ENCODE results near the gene TAS1R2. TPM values are rescaled to one million over a fixed set of nuclear protein-coding genes. Genes with fewer than 3 reads are reported as not detected.

Gene TAS1R2
- not detected in 5 replicates for total RNA-seq (2022; extraction: Qiagen RNA extraction)

DNA sequence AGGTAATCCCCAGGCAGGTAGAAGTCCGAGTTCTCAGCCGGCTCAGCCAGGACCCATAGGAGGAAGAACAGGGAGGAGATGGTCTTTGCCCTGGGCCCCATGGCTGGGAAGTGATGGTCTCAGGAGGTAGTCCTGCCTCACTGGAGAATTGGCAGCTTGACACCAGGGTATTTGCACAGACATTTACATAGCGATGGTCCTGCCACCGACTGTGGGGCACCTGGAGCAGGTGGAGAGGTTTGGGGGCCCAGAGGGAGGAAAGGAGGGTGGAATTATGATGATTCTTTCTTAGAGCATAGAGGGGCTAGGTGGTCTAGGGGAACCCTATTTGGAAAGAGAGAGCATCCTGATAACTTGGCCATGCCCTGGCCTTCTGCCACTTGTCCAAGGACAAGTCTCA is at the start of gene TAS1R2:
TSS of gene TAS1R2 (minus strand) at position 101 of the 400 bp plus-strand sequence. CDS start at position 101, 0 bp downstream.

DNA sequence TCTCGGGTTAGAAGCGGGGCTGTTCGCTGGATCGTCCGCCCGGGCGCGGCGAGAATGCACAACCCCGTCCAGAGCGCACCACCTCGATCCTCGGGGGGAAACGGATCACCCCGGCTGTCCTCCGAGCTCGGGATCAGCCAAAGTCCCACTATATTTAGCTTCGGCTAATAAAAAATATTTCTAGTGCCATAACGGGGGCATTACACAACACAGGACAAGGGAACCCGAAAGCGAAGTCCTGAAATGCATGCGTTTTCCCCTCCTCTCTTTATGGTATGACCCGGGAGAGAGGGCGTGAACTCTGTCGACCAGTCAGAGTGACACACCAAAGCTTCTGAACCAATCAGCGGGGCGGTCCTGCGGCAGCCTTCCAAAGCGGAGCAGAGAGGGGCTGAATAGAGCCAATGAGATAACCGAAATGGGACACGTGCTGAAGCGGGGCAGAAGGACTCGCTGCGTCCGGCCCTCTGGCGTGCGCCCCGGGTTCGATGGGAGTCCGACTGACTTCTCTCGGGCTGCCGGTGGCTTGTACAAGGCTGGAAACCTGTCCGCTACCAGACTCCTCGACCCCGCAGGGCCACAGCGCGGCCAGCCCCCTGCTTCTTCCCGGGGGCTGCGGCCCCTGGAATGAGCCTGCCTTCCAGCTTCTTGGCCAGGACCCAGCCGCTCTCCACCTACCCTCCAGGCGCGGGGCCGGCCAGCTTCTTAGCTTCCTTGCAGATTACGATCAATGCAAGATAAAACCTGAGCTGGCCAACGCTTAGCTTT is 43.2 kb upstream of the TAS1R2 start, which contains the start of gene ALDH4A1:
TSS of gene ALDH4A1 (minus strand) at position 33 of the 768 bp plus-strand sequence. CDS start at position 1, 32 bp downstream.

Other genes starting within 250 kb of the TAS1R2 start
- 0.57 to 1.1 TPM (median 0.74 TPM) in 5 replicates for gene PAX7, start 228.8 kb downstream of the TAS1R2 start, total RNA-seq (2022; extraction: Qiagen RNA extraction)
- gene ALDH4A1, start 42.9 kb upstream of the TAS1R2 start, total RNA-seq (2022; extraction: Qiagen RNA extraction) = 10.9 to 15.2 TPM (median 14.3 TPM) in 5 replicates
- 5.9 to 11.9 TPM (median 9.2 TPM) in 5 replicates for gene IFFO2, start 97.0 kb upstream of the TAS1R2 start, total RNA-seq (2022; extraction: Qiagen RNA extraction)